CD4-positive, alpha-beta T cell treated with Interleukin-15 for 1 hour (primary cell): ENCODE results near the gene FAM193A.
"Not testable (repeated sequence)": the region's sequence is repeated elsewhere in the genome, so short reads cannot be mapped to it uniquely, and the experiment has no call there.

ENCODE experiments used
- DNase-seq: peaks from one replicate; pipeline ENCODE4 v3.0.0-alpha.2; 2020

The FAM193A gene

GRCh38 chr4:2617955-2618354 lies 81.5 kb downstream of the FAM193A start:
- DNase-seq = no peak

GRCh38 chr4:2618729-2619128 lies 82.3 kb downstream of the FAM193A start:
- DNase-seq = not testable (repeated sequence)

DNA sequence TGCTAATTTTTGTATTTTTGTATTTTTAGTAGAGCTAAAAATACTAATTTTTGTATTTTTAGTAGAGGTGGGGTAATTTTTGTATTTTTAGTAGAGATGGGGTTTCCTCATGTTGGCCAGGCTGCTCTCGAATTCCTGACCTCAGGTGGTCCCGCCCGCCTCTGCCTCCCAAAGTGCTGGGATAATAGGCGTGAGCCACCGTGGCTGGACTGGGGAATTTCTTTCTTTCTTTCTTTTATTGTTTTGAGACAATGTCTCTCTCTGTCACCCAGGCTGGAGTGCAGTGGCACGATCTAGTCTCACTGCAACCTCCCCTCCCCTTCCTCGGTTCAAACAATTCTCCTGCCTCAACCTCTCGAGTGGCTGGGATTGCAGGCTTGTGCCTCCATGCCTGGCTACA lies 83.0 kb downstream of the FAM193A start:
- DNase-seq = no peak

- DNase-seq = no peak
These were observed 85.0 kb downstream of the FAM193A start for GRCh38 chr4:2621419-2621818.

GRCh38 chr4:2623442-2623841 lies 87.0 kb downstream of the FAM193A start:
- no peak for DNase-seq

GRCh38 chr4:2624782-2625530 lies 88.5 kb downstream of the FAM193A start:
- DNase-seq = no peak

- no peak for DNase-seq
These were observed 89.8 kb downstream of the FAM193A start for GRCh38 chr4:2626231-2626630.

DNA sequence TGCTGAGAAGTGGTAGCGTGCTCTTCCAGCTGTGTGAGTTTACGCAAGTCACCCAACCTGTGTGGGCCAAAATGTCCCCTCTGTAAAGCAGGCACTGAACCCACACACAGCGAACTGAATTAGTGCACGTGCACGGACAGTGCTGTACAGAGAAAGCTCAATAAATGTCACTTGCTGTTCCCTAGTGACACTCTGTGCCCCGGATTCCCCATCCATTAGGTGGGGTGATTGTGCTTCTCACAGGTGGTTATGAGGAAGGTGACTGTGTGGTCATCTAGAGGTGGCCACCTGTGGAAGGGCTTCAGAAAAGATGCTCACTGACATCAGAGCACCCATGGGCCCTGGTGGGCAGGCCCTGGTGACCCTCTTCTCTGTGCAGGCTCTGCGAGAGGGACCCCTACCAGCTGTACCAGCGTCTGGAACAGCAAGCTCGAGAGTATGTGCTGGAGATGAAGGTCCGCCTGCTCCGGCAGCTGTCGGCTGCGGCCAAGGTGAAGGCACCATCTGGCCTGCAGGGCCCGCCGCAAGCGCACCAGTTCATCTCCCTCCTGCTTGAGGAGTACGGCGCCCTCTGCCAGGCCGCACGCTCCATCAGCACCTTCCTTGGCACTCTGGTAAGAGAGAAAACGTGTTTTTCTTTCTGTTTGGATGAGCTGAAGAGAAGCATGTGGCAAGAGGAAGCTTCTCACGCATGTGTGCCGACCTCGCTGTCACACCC lies 94.3 kb downstream of the FAM193A start:
- DNase-seq = no peak

GRCh38 chr4:2634014-2634413 lies 97.6 kb downstream of the FAM193A start:
- no peak for DNase-seq

- DNase-seq = no peak
These were observed 99.9 kb downstream of the FAM193A start for GRCh38 chr4:2636331-2636730.

- DNase-seq = not testable (repeated sequence)
These were observed 100.5 kb downstream of the FAM193A start for GRCh38 chr4:2636994-2637393.

DNA sequence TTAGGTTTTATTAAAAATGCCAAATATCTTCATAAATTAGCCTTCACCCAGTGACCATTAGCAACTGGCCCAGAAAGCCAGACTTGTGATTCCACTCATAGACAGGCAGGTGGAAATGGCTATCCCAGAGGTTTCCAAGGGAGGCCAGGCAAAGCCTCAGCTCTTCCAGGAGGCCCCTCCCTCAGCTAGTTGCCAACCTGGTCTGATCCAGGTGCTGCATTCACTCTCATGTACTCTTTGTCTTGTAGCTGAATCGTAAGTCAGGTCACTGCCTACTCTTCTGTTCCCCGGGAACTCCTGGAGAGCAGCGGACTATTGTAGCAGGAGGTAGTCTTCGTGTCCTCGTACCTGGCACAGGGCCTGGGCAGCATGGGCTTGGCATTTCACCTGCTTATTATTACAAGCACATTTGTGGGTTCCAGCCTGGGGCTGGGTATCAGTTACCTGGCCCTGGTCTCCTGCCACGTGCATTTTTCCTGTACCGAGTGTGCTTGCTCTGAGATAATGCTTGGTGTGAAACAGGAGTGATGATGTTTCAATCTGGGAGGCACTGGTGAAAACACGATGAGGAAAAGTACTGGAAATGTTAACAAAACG lies 101.6 kb downstream of the FAM193A start:
- no peak for DNase-seq

- no peak for DNase-seq
These were observed 102.3 kb downstream of the FAM193A start for GRCh38 chr4:2638730-2639129.

DNA sequence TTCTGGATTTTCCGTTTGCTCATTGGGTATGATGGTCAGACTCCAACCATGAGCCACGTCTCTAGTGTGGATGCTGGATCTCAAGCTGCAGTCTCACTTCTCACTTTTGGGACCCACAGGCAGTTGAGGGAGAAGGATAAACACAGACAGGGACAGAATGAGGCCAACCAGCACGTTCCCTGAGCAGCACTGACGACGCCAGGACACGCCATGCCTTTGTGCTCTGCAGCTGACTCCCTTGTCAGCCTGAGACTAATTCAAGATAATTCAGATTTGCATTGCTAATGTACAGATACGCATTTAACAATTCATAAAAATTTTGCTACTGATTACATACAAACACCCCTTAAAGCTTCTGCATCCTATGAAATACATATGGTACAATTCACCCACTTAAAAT lies 106.5 kb downstream of the FAM193A start:
- DNase-seq = no peak

GRCh38 chr4:2643555-2643954 lies 107.1 kb downstream of the FAM193A start:
- DNase-seq = no peak

DNA sequence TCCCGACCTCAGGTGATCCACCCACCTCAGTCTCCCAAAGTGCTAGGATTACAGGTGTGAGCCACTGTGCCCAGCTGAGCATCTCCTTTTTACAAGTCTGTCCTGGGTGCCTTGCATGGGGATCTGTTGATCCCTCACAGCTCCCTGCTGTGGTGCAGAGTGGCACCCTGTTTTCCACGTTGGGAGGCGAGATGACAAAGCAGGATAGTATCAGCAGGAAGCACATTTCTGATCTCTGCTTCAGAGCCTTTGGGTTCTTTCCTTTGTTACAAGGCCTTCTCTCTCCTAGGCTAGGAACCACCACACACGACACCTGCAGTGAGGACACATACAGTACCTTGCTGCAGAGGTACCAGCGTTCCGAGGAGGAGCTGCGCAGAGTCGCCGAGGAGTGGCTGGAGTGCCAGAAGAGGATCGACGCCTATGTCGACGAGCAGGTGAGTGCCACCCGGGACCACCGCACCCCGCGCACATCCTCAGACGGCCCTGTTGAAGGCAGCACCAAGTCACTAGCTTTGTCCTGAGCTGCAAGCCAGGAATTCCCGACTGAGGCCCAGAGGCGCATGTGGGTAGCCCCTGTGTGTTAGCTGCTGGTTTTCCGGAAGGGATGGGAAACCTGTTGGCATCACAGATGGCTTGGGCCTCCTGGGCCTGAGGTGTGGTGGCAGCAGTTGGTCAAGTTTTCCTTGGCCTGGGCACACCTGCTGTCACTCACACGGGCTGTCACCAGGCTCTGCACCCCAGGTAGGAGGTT lies 110.1 kb downstream of the FAM193A start:
- no peak for DNase-seq

- DNase-seq = no peak
These were observed 111.1 kb downstream of the FAM193A start for GRCh38 chr4:2647403-2648158.

DNA sequence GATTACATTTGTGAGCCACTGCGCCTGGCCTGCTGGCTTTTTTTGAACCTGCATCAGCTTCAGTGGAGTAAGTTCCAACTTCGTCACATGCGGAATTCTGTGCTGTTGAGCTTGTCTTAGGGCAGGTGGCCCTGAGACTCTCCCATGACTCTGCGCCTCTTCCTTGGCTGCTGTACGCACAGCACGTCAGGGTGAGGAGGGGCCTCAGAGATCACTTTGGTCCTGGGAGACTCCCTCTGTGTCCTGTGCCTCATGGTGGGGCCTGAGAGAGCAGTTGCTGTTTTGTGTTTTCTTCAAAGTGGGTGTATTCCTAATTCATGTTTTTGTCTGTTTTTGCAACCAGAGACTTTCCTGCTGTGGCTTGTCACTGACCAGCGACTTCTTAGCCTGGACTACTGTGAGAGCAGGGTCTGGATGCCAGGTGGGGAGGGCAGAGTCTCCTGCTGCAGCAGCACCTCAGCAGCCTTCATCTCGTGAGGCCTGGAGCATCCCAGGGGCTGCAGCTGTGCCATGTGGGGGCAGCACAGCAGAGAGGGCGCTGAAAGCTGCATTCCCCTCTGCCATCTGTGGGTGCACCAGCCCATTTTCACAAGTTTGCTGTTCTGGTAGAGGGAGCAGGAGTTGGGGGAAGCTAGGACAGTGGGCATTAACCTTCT lies 111.8 kb downstream of the FAM193A start:
- DNase-seq = no peak

- DNase-seq = no peak
These were observed 113.2 kb downstream of the FAM193A start for GRCh38 chr4:2649604-2650114.

GRCh38 chr4:2650276-2650675 lies 113.8 kb downstream of the FAM193A start:
- no peak for DNase-seq

- DNase-seq = no peak
These were observed 115.1 kb downstream of the FAM193A start for GRCh38 chr4:2651546-2651945.

- DNase-seq = no peak
These were observed 115.6 kb downstream of the FAM193A start for GRCh38 chr4:2651998-2652397.
